ENCODE data around the gene EEIG2. TPM values are rescaled to one million over a fixed set of nuclear protein-coding genes. Genes with fewer than 3 reads are reported as not detected.
"Not testable (repeated sequence)": the region's sequence is repeated elsewhere in the genome, so short reads cannot be mapped to it uniquely, and the experiment has no call there.

Gene EEIG2
- total and polyA plus RNA-seq, 11 donors, result 1.2 to 14.1 (median 4.8) TPM

- peaks cover 0 to 6% (median 0%) of the 10 kb centered on the region in 12 donors for H3K9me3 ChIP-seq
- no peaks in the 10 kb centered on the region for H3K36me3 ChIP-seq
- H3K4me3 ChIP-seq, result no peak overlapping the region
- ATAC-seq, result no peak
- 13 to 49% (median 41%) methylated on average over 1 of the region's 1 CpG for WGBS, 4 donors
- no peak for TF ChIP-seq CTCF (IDR thresholded peaks at IDR 0.05)
- TF ChIP-seq POLR2A (IDR thresholded peaks at IDR 0.05), result no peak
- no peak for DNase-seq
- H3K27ac ChIP-seq, result no peak overlapping the region
- intact Hi-C loops (cut with DNase I), result no loop called here
- peaks cover 0 to 9% (median 0%) of the 10 kb centered on the region in 9 donors for H3K27me3 ChIP-seq
- peaks cover 0 to 6% (median 0%) of the 10 kb centered on the region in 12 donors for H3K4me1 ChIP-seq
Observed at GRCh38 chr1:108537976-108538375, 21.9 kb upstream of the EEIG2 start.

- peaks cover 0 to 6% (median 0%) of the 10 kb centered on the region in 12 donors for H3K9me3 ChIP-seq
- H3K36me3 ChIP-seq, result no peaks in the 10 kb centered on the region
- H3K4me1 ChIP-seq, result peaks cover 0 to 6% (median 0%) of the 10 kb centered on the region in 12 donors
- H3K27ac ChIP-seq, result no peak overlapping the region
- WGBS, 4 donors, result 94 to 100% (median 100%) methylated on average over 1 of the region's 1 CpG
- TF ChIP-seq POLR2A (IDR thresholded peaks at IDR 0.05) (no peak), CTCF (IDR thresholded peaks at IDR 0.05) (no peak)
- no peaks in the 10 kb centered on the region for H3K27me3 ChIP-seq
- no peak for DNase-seq
- ATAC-seq, result no peak
- no peak overlapping the region for H3K4me3 ChIP-seq
- intact Hi-C loops (cut with DNase I), result no loop called here
Observed at GRCh38 chr1:108540977-108541376, 18.9 kb upstream of the EEIG2 start.

DNA sequence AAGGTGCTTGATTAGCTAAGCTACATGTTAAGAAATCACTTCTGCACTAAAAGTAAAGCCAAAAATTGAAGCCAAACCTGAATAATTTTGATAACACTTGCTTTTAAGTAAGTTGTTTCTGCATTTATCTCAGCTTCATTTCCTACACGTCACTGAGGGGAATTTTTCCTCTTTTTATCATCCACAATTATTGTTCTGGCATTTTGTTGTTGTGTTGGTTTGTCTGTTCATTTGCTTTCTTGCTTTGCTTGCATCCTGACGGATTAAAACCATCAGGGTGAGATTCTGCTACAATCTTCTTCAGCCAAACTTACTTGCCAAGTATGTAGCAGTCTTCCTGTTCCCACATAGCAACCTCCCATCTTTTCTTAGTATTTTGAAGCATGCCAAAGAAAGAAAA, 18.0 kb upstream of the EEIG2 start:
- ATAC-seq (no peak), DNase-seq (no peak)
- H3K4me1 ChIP-seq, result peaks cover 0 to 6% (median 0%) of the 10 kb centered on the region in 12 donors
- no peak overlapping the region for H3K4me3 ChIP-seq
- no peak overlapping the region for H3K27ac ChIP-seq
- no peak for TF ChIP-seq POLR2A (IDR thresholded peaks at IDR 0.05)
- no peak for TF ChIP-seq CTCF (IDR thresholded peaks at IDR 0.05)
- 51 to 76% (median 66%) methylated on average over 2 of the region's 2 CpGs for WGBS, 4 donors
- intact Hi-C loops (cut with DNase I), result no loop called here
- H3K36me3 ChIP-seq, result no peaks in the 10 kb centered on the region
- no peaks in the 10 kb centered on the region for H3K27me3 ChIP-seq
- H3K9me3 ChIP-seq, result peaks cover 0 to 13% (median 0%) of the 10 kb centered on the region in 12 donors

DNA sequence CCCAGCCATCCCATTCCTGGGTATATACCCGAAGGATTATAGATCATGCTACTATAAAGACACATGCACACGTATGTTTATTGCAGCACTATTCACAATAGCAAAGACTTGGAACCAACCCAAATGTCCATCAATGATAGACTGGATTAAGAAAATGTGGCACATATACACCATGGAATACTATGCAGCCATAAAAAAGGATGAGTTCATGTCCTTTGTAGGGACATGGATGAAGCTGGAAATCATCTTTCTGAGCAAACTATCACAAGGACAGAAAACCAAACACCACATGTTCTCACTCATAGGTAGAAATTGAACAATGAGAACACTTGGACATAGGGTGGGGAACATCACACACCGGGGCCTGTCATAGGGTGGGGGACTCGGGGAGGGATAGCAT, 12.4 kb upstream of the EEIG2 start:
- H3K4me1 ChIP-seq; H3K4me3 ChIP-seq; DNase-seq; H3K27ac ChIP-seq; intact Hi-C loops (cut with DNase I); ATAC-seq; H3K9me3 ChIP-seq; H3K27me3 ChIP-seq; H3K36me3 ChIP-seq: not testable (repeated sequence)
- 92 to 100% (median 95%) methylated on average over 4 of the region's 4 CpGs for WGBS, 4 donors

All from heart left ventricle (tissue), 16 donors.